Activated naive CD8-positive, alpha-beta T cell treated with anti-CD3 and anti-CD28 coated beads, Interleukin-2, amount 10 ng/mL, durations not matched to agents 7 days and 5 days (primary cell): ENCODE results near the gene TUBGCP5. TPM values are rescaled to one million over a fixed set of nuclear protein-coding genes. Genes with fewer than 3 reads are reported as not detected.

Experiments used
- ATAC-seq: fragments of 150-1000 bp; cut with Tn5 transposase; one replicate; pipeline ENCODE4 v1.10.0; 2021; ENCODE audit warnings: low read depth, moderate library complexity
- POLR2A ChIA-PET: fragments of 350-600 bp; sonication (Branson Sonifier 250); formaldehyde crosslinking; loops from one replicate; lab custom pipeline; 2021; ENCODE audit warnings: antibody characterized with exemption; lab: Charles Lee
- DNase-seq: peaks from one replicate; pipeline ENCODE4 v3.0.0; 2021
- H3K27ac Mint-ChIP-seq: one replicate; pipeline ENCODE4 v1.8.0; 2022; ENCODE audit warnings: mild to moderate bottlenecking, mixed read lengths
- H3K27me3 Mint-ChIP-seq: one replicate; pipeline ENCODE4 v1.8.0; 2022; ENCODE audit warnings: mild to moderate bottlenecking, moderate library complexity, mixed read lengths
- H3K36me3 Mint-ChIP-seq: one replicate; pipeline ENCODE4 v1.8.0; 2021; ENCODE audit warnings: mild to moderate bottlenecking, mixed read lengths
- H3K4me1 Mint-ChIP-seq: one replicate; pipeline ENCODE4 v1.8.0; 2021; ENCODE audit warnings: mixed read lengths
- H3K4me3 Mint-ChIP-seq: one replicate; pipeline ENCODE4 v1.8.0; 2022; ENCODE audit warnings: mild to moderate bottlenecking, moderate library complexity, mixed read lengths
- H3K9me3 Mint-ChIP-seq: one replicate; pipeline ENCODE4 v1.8.0; 2021; ENCODE audit warnings: mixed read lengths
- total RNA-seq, 2 experiments: library from RNA; stranded (reverse); gene quantifications; one replicate each; pipeline ENCODE4 v1.2.3, GENCODE V29; 2021

TUBGCP5 gene
- total RNA-seq, 2 experiments from 2014 or later: 20.4 to 20.8 TPM

GRCh38 chr15:22980189-22981050 is 58.9 kb downstream of the TUBGCP5 start, which contains the start of gene CYFIP1:
TSS of gene CYFIP1 (minus strand) at chr15:22980368. CDS start at chr15:22947285, 33,083 bp downstream.
- Mint-ChIP-seq H3K9me3 (no peaks in the 10 kb centered on the region), H3K27ac (no peak within 1 kb of the TSS), H3K4me3 (peak within 1 kb of the TSS; percentile 90), H3K36me3 (no peaks in the 10 kb centered on the region), H3K27me3 (peaks cover 27% of the 10 kb centered on the region), H3K4me1 (peaks cover 16% of the 10 kb centered on the region)
- POLR2A ChIA-PET: no interaction called here
- DNase-seq (peak; percentile 52), ATAC-seq (peak; percentile 49)

DNA sequence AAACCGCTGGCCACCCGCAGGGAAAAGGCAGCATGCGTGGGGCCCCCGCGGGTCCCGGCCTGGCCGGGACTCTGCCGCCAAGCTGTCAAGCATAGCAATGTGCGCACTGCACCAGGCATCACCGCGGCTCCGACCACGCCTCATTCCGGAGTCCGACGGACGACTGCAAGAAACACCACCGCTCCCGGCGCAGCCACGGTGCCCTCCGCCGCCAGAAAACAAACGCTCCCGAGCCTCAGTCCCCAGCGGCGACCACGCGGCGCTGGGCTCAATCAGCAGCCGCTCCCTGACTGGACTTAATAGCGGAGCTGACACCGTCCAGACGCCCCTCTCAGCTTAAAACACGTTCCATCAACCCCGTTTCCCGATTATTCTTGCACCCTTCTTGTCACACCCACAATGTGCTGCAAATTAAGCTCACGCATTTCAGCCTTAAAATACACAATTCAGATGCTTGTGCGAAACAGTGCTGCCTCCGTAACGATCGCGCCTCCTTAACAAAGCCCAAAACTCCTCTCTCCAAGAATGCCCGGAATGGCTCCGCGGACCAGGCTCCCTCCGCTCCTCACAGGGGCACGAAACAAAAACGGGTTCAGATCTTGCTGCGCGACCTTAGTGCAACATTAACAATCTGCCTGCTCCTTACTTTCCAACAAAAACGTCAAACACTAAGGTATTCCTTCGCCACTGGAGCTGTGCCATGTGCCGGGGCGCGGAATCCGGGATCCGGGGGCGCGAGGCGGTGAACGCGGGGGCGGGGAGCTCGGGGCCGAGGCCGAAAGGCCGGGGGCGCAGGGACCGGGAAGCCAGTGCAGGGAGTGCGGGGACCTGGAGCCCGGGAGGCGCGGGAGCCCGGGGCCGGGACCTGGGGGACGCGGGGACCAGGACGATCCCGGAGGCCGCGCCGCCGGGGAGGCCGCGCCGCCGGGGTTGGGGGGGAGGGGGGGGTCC is 59.9 kb downstream of the TUBGCP5 start:
- H3K9me3 Mint-ChIP-seq: no peaks in the 10 kb centered on the region
- peaks cover 18% of the 10 kb centered on the region for H3K4me1 Mint-ChIP-seq
- H3K27ac Mint-ChIP-seq: no peak overlapping the region
- POLR2A ChIA-PET: interaction anchor here (1.0 kb wide), 1 partner anchor 60 kb away, joined by 3 read pairs; the partner anchor contains the start of gene TUBGCP5
- DNase-seq (peak; percentile 47), ATAC-seq (peak; percentile 29)
- no peaks in the 10 kb centered on the region for H3K36me3 Mint-ChIP-seq
- peaks cover 27% of the 10 kb centered on the region for H3K27me3 Mint-ChIP-seq
- peak overlapping the region; percentile 90 for H3K4me3 Mint-ChIP-seq

DNA sequence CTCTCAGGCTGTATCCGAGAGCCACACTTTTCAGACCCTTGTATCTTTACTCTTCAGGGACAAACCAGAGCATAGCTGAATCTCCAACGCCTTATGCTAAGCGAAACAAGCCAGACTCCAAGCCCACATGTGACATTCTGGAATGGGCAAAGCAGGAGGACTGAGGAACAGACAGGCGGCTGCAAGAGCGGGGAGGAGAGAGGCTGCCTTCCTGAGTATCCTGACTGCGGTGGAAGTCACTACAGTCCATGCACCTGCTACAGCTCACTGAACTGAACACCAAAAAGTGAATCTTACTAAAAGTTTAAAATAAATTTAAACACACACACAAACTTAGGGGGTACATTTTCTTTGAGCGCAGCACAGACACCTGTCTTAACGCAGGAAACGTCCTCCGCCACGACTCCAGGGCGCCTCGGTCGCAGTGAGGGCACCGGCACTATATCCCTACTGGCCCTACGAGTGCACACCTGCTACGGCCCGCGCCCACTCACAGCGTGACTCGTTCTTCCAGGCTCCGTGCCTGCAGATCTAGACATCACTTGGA is 60.6 kb downstream of the TUBGCP5 start:
- POLR2A ChIA-PET: interaction anchor here (1.0 kb wide), 1 partner anchor 60 kb away, joined by 3 read pairs; the partner anchor contains the start of gene TUBGCP5
- ATAC-seq (peak; percentile 18), DNase-seq (no peak)
- Mint-ChIP-seq H3K27me3 (peaks cover 27% of the 10 kb centered on the region), H3K9me3 (no peaks in the 10 kb centered on the region), H3K4me3 (peak overlapping the region; percentile 90), H3K4me1 (peaks cover 18% of the 10 kb centered on the region), H3K27ac (no peak overlapping the region), H3K36me3 (no peaks in the 10 kb centered on the region)

DNA sequence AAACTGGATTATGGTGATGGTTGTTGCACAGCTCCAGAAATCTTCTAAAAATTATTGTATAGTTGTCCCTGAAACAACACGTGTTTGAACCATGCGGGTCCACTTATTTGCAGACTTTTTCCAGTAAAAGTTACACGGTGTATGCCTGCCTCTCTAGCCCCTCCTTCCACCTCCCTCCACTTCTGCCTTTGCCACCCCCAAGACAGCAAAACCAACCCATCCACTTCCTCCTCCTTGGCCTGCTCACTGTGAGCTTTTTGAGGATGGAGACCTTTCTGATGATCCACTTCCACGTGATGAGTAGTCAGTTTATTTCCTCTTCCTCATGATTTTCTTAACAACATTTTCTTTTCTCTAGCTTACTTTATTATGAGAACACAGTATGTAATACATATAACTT is 64.6 kb downstream of the TUBGCP5 start:
- H3K9me3 Mint-ChIP-seq: no peaks in the 10 kb centered on the region
- H3K36me3 Mint-ChIP-seq: no peaks in the 10 kb centered on the region
- no peak overlapping the region for H3K27ac Mint-ChIP-seq
- H3K4me3 Mint-ChIP-seq: no peak overlapping the region
- peaks cover 18% of the 10 kb centered on the region for H3K4me1 Mint-ChIP-seq
- POLR2A ChIA-PET: no interaction called here
- no peak for ATAC-seq
- H3K27me3 Mint-ChIP-seq: peaks cover 22% of the 10 kb centered on the region
- DNase-seq: no peak

- no peak overlapping the region for H3K27ac Mint-ChIP-seq
- H3K4me3 Mint-ChIP-seq: no peak overlapping the region
- H3K4me1 Mint-ChIP-seq: peaks cover 12% of the 10 kb centered on the region
- ATAC-seq: no peak
- POLR2A ChIA-PET: no interaction called here
- H3K9me3 Mint-ChIP-seq: no peaks in the 10 kb centered on the region
- no peaks in the 10 kb centered on the region for H3K36me3 Mint-ChIP-seq
- DNase-seq: no peak
- peaks cover 14% of the 10 kb centered on the region for H3K27me3 Mint-ChIP-seq
Measured at GRCh38 chr15:22973987-22974386, 65.4 kb downstream of the TUBGCP5 start.

GRCh38 chr15:22973286-22973685 is 66.1 kb downstream of the TUBGCP5 start:
- POLR2A ChIA-PET: no interaction called here
- DNase-seq (no peak), ATAC-seq (no peak)
- Mint-ChIP-seq H3K4me3 (no peak overlapping the region), H3K36me3 (no peaks in the 10 kb centered on the region), H3K27ac (no peak overlapping the region), H3K9me3 (no peaks in the 10 kb centered on the region), H3K27me3 (peaks cover 7% of the 10 kb centered on the region), H3K4me1 (peaks cover 5% of the 10 kb centered on the region)

DNA sequence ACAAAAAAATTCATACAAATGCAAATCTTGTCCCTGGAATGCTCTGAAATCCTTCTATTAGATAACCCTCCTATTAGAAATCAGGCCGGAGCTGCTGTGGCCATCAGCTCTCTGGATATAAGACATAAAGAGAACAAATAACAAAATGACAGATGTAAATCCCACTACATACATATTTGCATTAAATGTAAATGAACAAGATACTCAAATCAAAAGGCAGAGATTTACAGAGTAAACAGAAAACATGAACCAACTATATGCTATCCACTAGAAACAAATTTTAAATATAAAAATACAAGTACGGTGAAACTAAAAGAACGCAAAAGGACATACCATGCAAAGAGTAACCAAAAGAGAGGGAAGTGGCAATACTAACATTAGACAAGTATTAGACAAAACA is 69.9 kb downstream of the TUBGCP5 start:
- Mint-ChIP-seq H3K27ac (no peak overlapping the region), H3K4me3 (no peak overlapping the region), H3K4me1 (peaks cover 3% of the 10 kb centered on the region), H3K36me3 (no peaks in the 10 kb centered on the region), H3K9me3 (no peaks in the 10 kb centered on the region), H3K27me3 (no peaks in the 10 kb centered on the region)
- ATAC-seq (no peak), DNase-seq (no peak)
- POLR2A ChIA-PET: no interaction called here

DNA sequence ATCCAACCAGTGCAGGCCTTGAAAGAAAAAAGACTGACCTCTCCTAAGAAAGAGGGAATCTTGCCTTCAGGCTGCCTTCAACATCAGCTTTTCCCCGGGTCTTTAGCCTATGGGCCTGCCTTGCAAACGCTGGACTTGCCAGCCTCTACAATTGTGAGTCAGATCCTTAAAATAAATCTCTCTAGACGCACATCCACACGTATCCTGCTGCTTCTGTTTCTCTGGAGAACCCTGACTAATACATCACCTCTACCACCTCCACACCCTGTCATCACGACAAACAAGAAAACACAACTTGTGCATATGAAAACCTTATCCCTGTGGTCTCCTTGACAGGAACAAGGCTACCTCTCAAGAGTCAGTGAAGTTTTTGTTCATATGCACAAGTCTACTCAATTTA is 71.0 kb downstream of the TUBGCP5 start:
- Mint-ChIP-seq H3K27ac (no peak overlapping the region), H3K36me3 (no peaks in the 10 kb centered on the region), H3K4me3 (no peak overlapping the region), H3K4me1 (peaks cover 2% of the 10 kb centered on the region), H3K9me3 (no peaks in the 10 kb centered on the region), H3K27me3 (no peaks in the 10 kb centered on the region)
- DNase-seq (no peak), ATAC-seq (no peak)
- POLR2A ChIA-PET: no interaction called here

DNA sequence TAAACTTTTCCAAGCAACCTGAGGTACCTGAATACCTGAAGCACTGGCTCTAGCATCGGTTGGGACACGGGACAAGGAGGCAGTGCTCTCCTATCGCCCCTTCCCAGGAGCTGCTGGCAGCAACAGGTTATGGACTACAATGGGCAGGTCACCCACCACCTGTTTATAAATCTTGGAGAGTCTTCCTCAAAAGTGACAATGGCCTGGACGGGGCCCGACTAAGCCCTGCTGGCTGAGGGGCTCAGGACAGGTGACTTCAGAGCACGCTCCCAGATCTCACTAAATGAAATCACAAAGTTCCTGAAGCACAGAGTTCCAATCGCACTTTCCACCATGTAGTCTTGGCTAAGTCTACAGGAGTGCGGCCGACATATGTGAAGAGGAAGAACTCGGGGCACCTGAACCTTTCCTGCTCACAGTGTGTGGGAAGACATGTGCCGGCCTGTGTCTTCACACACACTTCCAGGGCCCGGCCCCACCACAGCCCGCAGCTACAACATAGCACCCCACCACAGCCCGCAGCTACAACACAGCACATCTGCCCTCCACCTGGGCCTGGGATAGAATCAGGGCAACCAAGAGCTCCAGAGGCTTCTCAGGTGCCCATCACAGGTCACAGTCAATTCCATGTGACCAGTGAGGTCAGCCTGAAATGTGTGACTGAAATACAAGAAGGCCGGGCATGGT is 72.1 kb downstream of the TUBGCP5 start:
- Mint-ChIP-seq H3K9me3 (no peaks in the 10 kb centered on the region), H3K27me3 (no peaks in the 10 kb centered on the region), H3K27ac (no peak overlapping the region), H3K4me3 (no peak overlapping the region), H3K4me1 (no peaks in the 10 kb centered on the region), H3K36me3 (no peaks in the 10 kb centered on the region)
- POLR2A ChIA-PET: no interaction called here
- DNase-seq (no peak), ATAC-seq (no peak)

DNA sequence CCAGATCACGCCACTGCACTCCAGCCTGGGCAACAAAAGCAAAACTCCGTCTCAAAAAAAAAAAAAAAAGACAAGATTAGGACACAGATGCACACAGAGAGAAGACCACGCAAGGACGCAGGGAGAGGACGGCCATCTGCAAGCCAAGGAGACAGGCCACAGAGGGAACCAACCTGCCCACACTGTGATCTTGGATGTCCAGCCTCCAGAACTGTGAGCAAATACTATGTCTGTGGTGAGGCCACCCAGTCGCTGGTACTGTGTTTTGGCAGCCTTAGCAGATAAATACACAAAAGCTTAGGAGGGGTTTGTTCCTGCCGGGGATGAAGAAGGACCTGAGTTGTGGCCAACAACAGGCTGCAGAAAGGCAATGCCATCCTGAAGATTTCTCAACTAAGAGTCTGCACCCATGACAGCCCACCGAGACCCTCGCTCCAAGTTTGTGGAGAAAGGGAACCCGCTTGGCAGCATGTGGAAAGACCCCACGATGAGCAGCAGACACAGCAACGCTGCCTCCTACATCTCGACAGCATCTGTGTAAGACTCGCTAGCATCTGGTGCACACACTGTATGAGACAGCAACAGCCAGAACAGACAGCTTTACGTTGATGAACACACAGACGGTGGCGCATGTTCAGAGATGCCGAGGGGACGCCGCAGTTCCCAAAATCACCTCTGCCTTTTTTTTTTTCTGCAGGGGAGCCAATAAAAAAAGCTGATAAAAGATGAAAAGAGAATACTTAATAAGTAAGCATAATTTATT is 72.9 kb downstream of the TUBGCP5 start:
- DNase-seq (no peak), ATAC-seq (no peak)
- Mint-ChIP-seq H3K4me3 (no peak overlapping the region), H3K9me3 (no peaks in the 10 kb centered on the region), H3K36me3 (no peaks in the 10 kb centered on the region), H3K4me1 (no peaks in the 10 kb centered on the region), H3K27me3 (no peaks in the 10 kb centered on the region), H3K27ac (no peak overlapping the region)
- POLR2A ChIA-PET: no interaction called here

DNA sequence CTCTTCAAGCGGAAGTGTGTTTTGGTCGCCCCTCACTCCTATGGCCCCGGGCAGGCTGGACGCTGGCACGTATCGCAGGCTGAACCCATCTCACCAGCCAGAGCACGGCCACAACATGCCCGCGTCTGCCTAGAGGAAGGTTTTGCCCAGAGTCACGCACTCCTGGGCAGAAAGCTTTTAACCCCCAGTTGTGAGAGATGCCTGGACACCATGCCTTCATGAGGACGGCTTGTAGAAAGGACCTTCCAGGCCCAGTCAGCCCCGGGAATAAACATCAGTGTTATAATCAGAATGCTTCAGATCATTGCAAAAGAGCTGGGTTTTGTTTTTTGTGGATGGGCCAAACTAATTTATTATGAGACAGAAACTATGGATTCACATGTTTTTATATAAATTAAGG is 75.7 kb downstream of the TUBGCP5 start:
- ATAC-seq: no peak

GRCh38 chr15:22962611-22963010 is 76.8 kb downstream of the TUBGCP5 start:
- ATAC-seq (no peak), DNase-seq (no peak)
- Mint-ChIP-seq H3K4me1 (peaks cover 3% of the 10 kb centered on the region), H3K27me3 (no peaks in the 10 kb centered on the region), H3K9me3 (no peaks in the 10 kb centered on the region), H3K4me3 (no peak overlapping the region), H3K36me3 (no peaks in the 10 kb centered on the region), H3K27ac (no peak overlapping the region)
- POLR2A ChIA-PET: no interaction called here

More for the DNA sequence above, 75.7 kb downstream of the TUBGCP5 start:
- Mint-ChIP-seq H3K36me3 (no peaks in the 10 kb centered on the region), H3K4me3 (no peak overlapping the region), H3K27ac (no peak overlapping the region), H3K4me1 (peaks cover under 1% of the 10 kb centered on the region), H3K27me3 (no peaks in the 10 kb centered on the region), H3K9me3 (no peaks in the 10 kb centered on the region)
- POLR2A ChIA-PET: no interaction called here
- DNase-seq: no peak
